GM10266 (cell line): ENCODE data around the gene CPN2.

Source experiments
- DNase-seq: peaks from one replicate; pipeline ENCODE4 v3.0.0; 2012; ENCODE audit errors: extremely low spot score
- CTCF ChIP-seq: IDR thresholded peaks from 2 replicates; pipeline ENCODE4 v1.5.1; 2012; ENCODE audit warnings: mild to moderate bottlenecking, low read depth; ENCODE audit not compliant: control insufficient read depth, insufficient read depth; ENCODE audit errors: missing control alignments

The CPN2 gene

GRCh38 chr3:194351080-194351672 is at the start of gene CPN2:
TSS of gene CPN2 (minus strand) at chr3:194351328. CDS start at chr3:194342702, 8,626 bp downstream.
- no peak for DNase-seq
- TF ChIP-seq CTCF = no peak

GRCh38 chr3:194399874-194400411 is 48.8 kb upstream of the CPN2 start:
- no peak for TF ChIP-seq CTCF
- no peak for DNase-seq

- DNase-seq = no peak
- no peak for TF ChIP-seq CTCF
Measured at GRCh38 chr3:194399166-194399565, 48.0 kb upstream of the CPN2 start, which contains the start of gene GP5. TSS of gene GP5 (minus strand) at chr3:194399266. CDS start at chr3:194398282, 984 bp downstream.

GRCh38 chr3:194397757-194398312 is 46.7 kb upstream of the CPN2 start:
- TF ChIP-seq CTCF = no peak
- no peak for DNase-seq

GRCh38 chr3:194396859-194397756 is 46.0 kb upstream of the CPN2 start:
- no peak for TF ChIP-seq CTCF
- peak; percentile 74 for DNase-seq

GRCh38 chr3:194396539-194396858 is 45.4 kb upstream of the CPN2 start:
- no peak for TF ChIP-seq CTCF
- no peak for DNase-seq
